Islet precursor cell (in vitro differentiated cells): ENCODE results near the gene SV2C.
"Not testable (repeated sequence)": the region's sequence is repeated elsewhere in the genome, so short reads cannot be mapped to it uniquely, and the experiment has no call there.

Experiments
- DNase-seq: peaks from one replicate; pipeline ENCODE4 v3.0.0-alpha.2; 2018

The SV2C gene

DNA sequence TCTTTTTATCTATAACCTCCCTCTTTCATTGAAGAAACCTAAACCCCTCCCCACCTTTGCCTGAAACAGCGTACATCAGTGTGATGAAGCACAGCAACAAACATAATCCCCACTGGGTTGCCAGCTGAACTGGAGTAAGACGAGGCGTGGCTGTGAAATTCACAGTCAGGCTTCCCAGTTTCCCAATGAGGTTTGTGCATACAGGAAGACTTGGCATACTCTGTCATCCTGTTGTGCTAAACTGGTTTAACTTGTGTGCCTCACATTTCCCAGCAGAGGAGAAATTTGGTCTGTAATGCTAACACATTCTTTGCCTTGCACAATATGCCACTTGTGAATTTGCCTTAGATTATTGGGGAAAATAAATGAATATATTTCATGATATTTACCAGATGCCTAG is 121.5 kb downstream of the SV2C start:
- peak; percentile 71 for DNase-seq

DNA sequence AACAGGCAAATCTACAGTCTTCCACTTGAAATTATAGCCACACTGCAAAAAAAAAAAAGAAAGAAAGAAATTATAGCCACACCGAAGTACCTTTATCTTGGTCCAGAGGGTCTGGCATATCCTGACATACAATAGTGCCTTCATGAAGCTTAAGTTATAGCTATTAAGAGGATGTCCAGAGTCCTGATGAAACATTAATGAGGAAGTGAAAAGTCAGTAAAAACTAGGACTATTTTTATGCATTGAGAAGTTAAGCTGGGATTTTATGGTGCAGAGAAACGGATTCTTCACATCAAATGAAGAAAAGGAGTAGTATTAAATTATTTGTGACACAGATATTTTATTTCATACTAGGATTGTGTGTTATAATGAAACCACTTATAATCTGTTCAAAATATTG is 123.9 kb downstream of the SV2C start:
- DNase-seq = no peak

DNA sequence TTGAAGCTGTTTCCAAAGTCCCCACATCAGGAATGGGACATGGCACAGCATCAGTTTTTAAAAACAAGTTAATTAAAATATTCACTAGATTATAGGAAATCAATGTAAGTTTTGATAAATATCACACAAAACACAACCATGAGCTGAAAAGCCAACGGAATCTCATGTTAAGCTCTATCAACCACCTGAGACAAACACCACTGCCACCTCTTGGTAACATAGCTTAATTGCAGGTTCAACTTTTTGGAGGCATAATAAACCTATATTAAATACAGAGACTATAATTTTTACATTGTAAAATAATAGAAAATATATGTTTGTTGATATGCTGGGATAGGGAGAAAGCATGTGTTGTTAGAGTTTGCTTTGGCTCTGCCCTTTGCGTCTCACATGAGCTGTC is 126.1 kb downstream of the SV2C start:
- no peak for DNase-seq

DNA sequence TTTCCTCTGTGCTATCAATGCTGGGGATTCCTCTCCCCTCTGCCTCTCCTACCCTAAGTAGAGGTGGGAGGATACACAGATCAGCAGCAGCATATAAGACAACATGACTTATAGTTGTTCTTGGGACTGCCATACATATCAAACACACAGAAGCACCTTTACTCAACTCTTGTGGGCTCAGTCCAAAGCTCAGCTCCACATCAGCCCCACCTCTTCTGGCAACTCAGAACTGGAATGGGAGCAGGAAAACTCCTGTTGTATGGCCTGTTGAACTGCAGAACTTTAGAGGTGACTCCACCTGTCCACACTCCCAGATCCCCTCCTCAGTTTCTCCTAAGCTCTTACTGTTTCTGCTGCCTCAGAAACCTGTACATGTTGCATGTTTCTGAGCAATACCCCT is 127.8 kb downstream of the SV2C start:
- DNase-seq = no peak

DNA sequence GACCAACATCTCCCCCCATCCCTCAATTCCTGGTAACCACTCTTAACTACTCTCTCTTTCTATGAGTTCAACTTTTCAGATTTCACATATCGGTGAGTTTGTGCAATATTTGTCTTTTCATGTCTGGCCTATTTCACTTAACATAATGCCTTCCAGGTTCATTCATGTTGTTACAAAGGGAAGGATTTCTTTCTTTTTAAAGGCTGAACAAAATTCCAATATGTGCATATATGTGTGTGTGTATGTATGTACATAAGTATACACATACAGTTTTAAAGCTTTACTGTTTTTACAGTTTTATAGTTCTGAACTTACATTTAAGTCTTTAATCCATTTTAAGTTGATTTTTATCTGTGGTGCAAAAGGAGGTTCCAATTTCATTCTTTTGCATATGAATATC is 130.7 kb downstream of the SV2C start:
- no peak for DNase-seq

DNA sequence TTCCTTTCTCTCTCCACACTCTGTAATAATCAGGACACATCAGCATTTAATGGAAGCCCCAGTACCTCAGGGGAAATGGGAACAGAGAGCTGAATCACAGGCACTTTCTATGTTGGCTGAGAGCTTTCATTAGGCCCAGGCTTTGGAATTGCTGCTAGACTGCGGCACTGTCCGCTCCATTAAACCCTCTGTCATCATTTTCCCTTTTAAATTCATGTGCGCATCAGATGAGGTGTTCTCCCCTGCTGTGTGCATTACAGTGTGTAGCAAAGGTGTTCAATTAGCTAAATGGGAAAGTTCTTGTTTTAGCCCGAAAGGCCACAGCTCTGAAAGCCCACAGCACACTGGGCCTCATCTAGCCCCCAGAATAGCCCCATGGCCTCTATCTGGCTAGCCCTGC is 133.6 kb downstream of the SV2C start:
- no peak for DNase-seq

DNA sequence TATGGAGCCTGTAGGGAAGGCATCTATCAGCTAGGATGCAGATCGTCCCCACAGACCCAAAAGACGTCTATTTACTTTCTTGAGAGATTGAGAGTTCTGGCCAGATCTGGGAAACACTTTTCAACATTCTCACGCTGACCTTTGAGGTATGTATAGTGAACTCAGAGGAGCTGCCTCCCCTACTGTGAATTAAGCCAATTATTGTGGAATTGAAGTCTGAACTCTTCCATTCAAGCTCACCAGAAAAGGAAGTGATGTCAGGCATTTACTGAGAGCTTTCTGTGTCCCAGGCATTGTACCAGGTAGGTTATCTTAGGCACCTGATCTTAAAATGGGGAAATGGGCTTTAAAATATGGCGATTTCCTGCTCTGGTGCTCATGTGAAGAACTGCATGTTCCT is 136.5 kb downstream of the SV2C start:
- DNase-seq = no peak

DNA sequence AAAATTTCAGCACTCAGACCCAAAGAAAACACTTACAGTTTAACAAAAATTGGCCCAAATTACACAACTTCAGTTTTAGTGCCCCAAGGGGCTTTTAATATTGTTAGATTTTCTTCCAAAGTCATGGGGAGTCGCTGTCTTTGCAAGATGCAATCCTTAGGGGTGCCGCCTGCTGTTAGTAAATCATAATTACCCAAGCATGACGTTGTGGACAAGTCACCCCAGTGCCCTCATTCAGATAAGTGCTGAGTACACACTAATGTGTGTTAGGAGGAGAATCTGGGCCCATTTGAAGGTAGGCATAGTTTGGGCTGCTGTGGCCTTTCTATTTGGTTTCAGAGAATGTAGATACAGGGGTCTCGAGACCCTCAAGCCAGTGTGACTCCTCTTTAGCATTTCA is 138.1 kb downstream of the SV2C start:
- no peak for DNase-seq

DNA sequence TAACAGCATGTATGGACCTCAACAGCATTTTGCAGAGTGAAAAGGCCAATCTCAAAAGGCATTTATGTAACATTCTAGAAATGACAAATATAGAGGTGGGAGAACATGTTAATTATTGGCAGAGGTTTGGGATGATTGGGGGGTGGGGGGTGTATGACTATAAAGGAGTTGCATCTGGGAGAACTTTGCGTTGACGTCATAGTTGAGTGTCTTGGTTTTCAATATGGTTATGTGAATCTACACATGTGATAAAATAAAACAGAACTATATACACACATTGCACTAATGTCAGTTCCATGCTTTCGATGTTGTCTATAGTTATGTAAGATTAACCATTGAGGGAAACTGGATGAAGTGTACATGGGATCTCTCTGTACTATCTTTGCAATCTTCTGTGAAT is 139.1 kb downstream of the SV2C start:
- no peak for DNase-seq

DNA sequence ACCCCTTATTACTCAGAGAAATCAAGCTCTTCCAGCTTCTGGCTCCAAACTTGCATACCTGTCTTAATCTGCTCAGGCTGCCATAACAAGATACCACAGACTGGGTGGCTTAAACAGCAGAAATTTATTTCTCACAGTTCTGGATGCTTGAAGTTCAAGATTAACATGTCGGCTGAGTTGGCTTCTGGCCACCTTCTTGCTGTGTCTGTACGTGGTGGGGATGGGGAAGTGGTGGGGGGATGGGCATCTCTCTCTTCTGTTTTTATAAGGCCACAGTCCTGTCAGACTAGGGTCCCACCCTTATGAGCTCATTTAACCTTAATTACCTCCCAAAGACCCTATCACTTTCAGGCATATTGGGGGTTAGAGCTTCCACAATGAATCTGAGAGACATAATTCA is 140.5 kb downstream of the SV2C start:
- no peak for DNase-seq

DNA sequence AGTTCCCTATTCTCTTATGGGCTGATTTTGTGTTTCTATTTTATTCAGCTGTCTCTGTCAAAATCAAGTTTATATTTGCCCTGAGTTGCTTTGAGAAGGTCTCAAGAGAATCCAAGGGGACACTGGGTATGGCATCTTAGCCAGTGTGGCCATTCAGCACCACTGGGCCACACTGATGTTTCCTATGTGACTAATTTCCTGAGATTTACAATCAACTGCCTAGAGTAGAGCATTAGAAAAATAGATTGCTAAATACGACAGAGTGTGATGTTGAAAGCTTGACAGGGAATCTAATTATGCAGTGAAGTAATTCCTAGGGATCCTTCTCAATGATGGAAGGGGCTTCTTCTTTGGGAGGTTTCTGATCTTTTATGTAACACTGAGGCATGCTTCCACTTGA is 141.7 kb downstream of the SV2C start:
- DNase-seq = no peak

DNA sequence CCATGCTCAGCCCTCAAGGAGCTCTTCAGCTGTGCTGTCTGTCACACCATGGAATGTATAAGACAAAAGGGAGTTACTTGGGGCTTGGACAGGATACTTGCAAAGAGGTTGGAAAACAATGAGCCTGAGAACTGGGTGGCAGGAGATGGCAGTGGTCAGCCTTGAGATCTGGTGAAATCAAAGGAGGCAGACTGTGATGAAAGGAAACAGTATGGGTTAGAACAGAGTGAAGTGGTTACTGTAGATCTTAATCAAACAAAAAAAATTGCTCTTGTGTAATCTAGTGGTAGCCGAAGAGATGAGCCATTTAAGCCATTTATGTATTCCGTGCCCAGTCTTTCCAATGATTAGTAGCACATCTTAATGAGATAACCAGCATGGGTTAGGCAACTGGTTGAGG is 142.2 kb downstream of the SV2C start:
- DNase-seq = no peak

DNA sequence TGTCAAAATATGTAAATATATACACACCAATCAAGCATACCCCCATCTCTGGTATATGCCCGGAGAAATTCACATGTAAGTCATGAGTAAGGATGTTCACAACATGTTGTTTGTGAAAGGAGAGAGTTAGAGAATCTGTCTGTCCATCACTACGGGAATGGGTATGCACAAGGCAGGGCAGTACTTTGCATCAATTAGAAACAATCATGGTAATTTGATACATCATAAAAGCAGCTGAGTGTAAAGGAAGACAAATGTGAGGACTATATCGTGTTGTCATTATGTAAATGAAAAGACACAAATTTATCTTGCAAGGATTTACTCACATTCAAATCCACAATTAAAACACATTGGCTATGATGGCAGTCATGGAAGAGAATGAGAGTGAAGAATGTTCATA is 146.7 kb downstream of the SV2C start:
- DNase-seq = no peak

DNA sequence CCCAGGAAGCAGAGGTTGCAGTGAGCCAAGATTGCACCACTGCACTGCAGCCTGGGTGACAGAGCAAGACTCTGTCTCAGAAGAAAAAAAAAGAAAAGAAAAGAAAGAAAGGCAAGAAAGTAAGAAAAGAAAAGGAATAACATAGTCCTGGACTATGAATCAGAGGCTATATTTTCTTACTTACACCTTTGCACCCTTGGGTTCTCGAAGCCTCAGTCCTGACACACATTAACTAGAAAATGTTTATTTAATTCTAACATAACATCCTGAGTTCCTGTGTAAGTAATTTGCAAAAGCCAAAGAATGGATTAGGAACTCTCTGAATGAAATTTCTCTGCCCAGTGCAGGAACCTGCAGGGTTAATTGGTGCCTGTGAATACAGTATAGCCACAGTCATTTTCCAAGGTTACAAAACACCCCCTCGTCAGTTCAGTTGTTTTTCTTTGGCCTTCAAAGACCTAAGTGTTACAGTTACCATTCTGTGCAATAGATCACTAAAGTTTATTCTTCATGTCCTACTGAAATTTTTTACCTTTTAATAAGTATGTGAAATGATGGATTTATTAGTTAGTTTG is 147.6 kb downstream of the SV2C start:
- DNase-seq = no peak

DNA sequence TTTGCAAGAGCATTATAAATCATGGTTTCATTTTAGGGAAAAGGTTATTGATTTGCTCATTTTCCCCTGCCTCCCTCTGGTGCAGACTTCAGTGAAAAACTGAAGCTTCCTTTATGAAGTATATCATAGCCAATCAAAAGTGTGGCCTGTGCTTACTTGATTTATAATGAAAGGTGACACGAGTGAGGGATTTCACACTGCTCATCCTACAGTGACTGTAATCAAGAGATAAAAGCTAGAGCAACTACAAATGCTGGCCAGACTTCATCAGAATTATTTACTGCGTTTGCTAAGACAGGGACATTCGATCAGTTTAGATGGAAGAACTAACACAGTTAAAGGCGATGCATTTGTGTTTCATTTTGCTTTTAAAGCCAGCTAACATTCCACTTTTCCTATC is 151.5 kb downstream of the SV2C start:
- no peak for DNase-seq

DNA sequence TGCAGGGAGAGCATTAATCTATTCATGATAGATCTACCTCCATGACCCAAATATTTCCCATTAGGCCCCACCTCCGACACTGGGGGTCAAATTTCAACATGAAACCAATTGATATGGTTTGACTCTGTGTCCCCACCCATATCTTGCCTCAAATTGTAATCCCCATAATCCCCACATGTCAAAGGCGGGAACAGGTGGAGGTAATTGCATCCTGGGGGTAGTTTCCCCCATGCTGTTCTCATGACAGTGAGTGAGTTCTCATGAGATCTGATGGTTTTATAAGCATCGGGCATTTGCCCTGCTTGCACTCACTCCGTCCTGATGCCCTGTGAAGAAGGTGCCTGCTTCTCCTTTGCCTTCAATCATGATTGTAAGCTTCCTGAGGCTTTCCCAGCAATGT is 153.5 kb downstream of the SV2C start:
- DNase-seq = no peak

DNA sequence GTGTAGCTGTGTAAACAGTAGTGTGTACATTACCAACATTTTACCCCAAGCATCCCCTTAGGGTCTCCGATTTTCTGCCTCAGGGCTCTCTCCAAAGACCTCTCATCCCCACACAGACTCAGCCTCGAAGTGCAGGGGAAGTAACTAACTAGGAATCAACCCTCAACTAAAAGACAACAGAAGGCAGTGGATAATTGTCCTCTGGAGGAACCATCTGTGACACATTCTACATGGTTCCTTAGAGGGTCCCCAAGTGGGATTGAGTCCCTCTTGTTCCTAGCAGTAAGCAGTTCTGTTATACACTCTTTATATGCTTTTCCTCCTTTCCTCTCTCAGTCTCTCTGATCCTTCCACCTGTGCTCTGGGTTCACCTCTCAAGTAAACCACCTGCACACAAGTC is 157.2 kb downstream of the SV2C start:
- DNase-seq = no peak

DNA sequence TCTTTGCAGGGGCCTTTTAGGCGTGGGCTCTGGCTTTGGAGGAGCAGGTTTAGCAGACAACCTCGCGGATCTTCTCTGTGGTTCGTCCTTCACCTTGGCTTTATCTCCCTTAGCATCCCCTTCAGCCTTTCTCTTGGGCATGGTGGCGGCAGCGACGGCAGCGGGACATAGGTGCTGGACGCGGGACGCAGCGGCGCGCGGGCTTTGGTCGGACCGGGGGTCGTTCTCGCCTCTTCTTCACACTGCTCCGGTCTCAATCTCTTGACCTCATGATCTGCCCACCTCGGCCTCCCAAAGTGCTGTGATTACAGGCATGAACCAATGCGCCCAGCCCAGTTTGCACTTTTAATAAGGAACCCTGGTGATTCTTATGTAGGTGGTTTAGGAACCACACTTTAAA is 159.0 kb downstream of the SV2C start:
- DNase-seq = not testable (repeated sequence)

DNA sequence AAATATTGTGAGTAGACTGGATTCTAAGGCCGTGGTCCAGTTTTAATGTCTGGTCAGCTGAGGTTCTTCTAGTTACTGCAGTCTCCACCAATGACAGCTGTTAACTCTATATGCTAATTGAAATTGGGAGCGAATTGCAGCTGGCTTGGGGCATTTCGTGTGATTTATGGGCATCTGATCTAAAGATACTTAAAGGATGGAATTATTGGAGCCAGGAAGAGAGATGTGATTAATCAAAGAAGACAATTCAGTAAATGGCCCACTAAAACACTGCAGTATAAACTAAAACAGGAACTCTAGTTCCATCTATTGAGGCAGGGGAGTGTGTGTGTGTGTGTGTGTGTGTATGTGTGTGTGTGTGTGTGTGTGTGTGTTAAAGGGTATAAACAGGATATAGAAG is 162.4 kb downstream of the SV2C start:
- DNase-seq = no peak

DNA sequence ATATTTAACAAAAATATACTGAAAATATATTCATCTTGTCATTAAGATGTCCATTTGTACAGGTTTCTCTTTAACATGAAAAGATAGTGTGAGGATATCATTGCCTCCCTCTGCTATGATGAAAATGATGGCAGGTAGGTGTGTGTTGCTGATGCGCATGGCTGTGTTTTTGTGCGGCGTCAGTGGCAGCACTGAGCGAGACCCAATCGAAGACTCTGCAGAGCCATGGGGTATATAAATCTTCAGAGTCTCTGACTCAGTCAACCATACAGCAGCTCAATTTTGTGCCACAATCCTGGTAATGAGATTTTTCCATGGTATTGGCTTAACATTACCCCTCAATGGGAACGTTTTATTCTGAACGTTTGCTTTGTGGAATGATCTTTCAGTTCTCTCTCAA is 166.4 kb downstream of the SV2C start:
- no peak for DNase-seq

DNA sequence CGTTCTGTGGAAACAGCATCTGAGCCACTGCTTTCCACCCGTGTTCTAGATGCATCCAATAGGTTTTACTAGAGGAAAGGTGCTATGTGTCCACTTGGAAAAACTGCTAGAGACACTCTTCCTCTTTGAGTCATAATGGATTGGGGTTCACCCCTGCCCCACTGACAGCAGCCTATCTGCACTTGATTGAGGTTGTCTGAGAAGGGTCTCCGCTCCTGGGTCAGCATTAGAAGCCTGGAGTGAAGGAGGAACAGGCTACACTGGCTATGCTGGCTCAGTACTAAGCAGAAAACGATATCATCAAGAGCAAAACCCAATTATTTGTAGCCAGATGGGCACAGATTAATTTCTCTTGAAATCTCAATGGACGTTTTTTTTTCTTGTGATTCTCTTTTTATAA is 167.3 kb downstream of the SV2C start:
- no peak for DNase-seq

DNA sequence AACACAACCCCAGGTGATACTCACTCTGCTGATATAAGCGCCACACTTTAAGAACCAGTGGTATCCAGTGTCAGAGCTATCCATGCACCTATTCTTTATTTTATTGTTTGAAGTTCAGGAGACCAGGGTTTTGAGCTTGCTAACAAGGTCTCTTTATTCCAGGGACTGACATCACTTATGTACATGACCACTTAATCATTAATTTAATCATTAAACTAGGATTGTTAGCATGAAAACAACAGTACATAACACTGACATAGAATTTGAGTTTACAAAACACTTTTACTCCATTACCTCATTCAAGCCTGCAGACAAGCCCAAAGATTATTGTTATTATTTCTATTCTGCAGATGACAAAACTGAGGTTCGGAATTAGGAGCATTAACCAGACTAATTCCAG is 168.5 kb downstream of the SV2C start:
- no peak for DNase-seq

DNA sequence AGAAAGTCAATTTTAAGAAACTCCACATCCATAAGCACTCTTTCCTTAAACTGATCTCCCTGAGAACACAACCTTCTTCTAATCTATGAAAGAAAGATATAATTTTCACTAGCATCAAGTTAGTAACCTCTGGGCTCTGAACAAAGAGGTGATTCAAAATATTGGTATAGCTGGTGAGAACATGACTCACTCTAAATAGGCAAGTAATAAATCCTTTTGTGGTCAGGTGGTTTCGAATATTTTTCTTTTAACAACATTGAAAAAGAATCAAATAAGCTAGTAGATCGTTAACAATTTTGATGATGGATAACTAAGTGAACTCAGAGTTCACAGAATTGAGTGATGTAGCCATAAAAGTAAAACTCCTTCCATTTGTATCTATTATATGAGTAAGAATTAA is 169.3 kb downstream of the SV2C start:
- DNase-seq = no peak

DNA sequence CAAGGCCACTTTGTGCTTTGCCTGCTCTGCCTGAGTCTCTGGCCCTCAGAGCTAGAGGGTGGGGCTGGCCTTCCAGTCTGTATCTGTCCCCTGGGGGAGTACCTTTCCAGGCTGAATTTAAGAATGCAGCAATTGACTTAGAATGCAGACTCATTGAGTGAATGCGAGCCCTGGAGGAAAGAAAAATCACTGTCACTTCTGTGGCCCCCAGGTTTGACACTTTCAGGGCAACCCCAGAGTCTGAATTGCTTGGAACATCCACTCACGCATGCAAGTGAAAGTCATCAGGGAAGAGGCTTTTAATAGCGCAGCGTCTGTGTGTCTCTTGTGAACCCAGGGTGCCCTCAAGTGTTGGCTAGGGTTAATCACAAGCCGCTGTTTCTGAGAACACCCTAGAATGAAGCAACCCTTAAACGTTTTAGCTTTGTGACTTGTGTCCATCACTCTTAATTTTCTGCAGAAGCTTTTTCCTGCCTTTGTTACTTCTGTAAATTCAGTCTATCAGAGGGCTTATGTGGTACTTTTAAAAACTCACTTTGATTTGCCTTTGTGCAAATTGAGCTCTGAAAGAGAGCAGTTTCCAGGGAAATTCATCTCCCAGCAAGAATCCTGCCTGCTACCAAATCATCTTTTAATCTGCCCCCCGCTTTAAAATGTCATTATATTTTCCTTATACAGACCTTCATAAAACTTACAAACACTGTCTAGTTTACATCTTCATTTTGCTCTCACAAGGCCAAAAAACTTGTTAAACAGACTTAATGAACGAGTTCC is 173.1 kb downstream of the SV2C start:
- peak; percentile 79 for DNase-seq

DNA sequence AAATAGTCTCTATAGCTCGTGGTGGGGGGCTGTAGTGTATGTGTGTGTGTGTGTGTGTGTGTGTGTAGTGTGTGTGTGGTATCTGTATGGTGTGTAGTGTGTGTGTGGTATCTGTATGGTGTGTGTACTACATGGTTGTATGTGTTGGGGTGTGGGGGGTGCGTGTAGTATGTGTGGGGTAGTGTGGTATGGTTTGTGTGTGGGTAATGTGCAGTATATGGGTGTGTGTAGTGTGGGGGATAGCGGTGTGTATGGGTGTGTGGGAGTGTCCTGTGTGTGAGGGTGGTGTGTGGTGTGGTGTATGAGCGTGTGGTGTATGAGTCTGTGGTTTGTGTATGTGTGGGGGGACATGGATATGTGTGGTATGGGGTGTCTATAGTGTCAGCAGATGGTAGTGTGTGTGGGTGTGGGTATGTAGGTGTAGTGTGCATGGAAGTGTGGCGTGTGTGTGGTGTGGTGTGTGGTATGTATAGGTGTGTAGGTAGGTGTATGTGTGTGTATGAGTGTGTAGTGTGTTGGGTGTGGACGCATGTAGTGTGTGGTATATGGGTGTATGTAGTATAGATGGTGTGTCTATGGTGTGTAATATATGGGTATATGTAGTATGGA is 174.1 kb downstream of the SV2C start:
- DNase-seq = no peak
